ENCODE measurements around the gene BAAT.

The BAAT gene

GRCh38 chr9:101418518-101419430 lies 34.0 kb upstream of the BAAT start:
- H3K9me3 ChIP-seq (ENCODE audit: control insufficient read depth in 5 of 5, low read length in 5 of 5) = peaks cover 11 to 54% (median 37%) of the 10 kb centered on the region in 5 donors
- no peak overlapping the region for H3K9ac ChIP-seq (ENCODE audit: low read length in 5 of 5)
- no peak overlapping the region for H3K27ac ChIP-seq (ENCODE audit: low read depth, low read length)

DNA sequence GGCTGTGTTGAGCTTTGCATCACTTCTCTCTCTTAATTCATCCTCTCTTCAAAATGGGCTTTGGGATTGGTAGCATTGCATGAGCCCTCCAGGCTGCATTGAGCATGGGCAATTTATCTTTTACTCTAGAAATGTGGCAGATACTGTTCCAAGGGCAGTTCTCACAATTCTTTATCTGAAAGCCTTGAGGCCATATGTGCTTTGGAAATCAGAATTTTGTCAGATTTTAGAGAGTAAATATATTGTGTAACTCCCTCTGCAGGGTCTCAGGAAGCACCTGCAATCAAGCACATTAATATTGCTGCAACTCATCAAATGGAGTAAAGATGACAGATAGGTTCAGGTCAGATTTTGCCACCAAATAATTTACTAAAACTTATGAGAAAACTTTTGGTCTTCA lies 33.2 kb upstream of the BAAT start:
- H3K4me3 ChIP-seq (ENCODE audit: low read depth in 1 of 5, low read length in 5 of 5) = no peak overlapping the region
- no peaks in the 10 kb centered on the region for H3K27me3 ChIP-seq (ENCODE audit: control insufficient read depth in 5 of 5, insufficient read depth in 4 of 5, low read length in 5 of 5)
- peaks cover 0 to 5% (median 0%) of the 10 kb centered on the region in 5 donors for H3K36me3 ChIP-seq (ENCODE audit: control insufficient read depth in 5 of 5, insufficient read depth in 5 of 5, low read length in 5 of 5)
- H3K4me1 ChIP-seq (ENCODE audit: control insufficient read depth in 5 of 5, insufficient read depth in 5 of 5, low read length in 5 of 5) = no peaks in the 10 kb centered on the region
- peaks cover 19 to 58% (median 45%) of the 10 kb centered on the region in 5 donors for H3K9me3 ChIP-seq (ENCODE audit: control insufficient read depth in 5 of 5, low read length in 5 of 5)
- H3K27ac ChIP-seq (ENCODE audit: low read depth, low read length) = no peak overlapping the region
- no peak overlapping the region for H3K9ac ChIP-seq (ENCODE audit: low read length in 5 of 5)

More at GRCh38 chr9:101418518-101419430, 34.0 kb upstream of the BAAT start:
- Histone ChIP-seq H3K36me3 (ENCODE audit: control insufficient read depth in 5 of 5, insufficient read depth in 5 of 5, low read length in 5 of 5) (peaks cover 0 to 5% (median 0%) of the 10 kb centered on the region in 5 donors), H3K4me1 (ENCODE audit: control insufficient read depth in 5 of 5, insufficient read depth in 5 of 5, low read length in 5 of 5) (no peaks in the 10 kb centered on the region), H3K4me3 (ENCODE audit: low read depth in 1 of 5, low read length in 5 of 5) (no peak overlapping the region), H3K27me3 (ENCODE audit: control insufficient read depth in 5 of 5, insufficient read depth in 4 of 5, low read length in 5 of 5) (no peaks in the 10 kb centered on the region)

DNA sequence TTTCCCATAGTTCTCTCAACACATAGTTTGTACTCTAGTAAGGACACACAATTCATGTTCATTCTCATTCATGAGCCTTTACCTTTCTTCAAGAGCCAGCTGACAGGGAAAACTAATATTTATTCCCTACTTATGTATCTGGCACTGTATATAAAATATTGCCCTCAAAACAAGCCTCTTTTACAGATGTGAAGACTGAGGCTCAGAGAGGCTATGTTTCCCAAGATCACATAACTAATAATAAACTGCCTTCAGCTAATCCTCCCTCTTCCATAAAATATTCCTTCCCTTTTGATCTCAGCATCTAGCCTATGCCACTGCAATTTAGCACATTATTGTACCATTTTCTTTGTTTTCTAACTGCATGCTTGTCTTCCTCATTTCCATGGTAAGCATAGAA lies 32.6 kb upstream of the BAAT start:
- peaks cover 23 to 62% (median 50%) of the 10 kb centered on the region in 5 donors for H3K9me3 ChIP-seq (ENCODE audit: control insufficient read depth in 5 of 5, low read length in 5 of 5)

DNA sequence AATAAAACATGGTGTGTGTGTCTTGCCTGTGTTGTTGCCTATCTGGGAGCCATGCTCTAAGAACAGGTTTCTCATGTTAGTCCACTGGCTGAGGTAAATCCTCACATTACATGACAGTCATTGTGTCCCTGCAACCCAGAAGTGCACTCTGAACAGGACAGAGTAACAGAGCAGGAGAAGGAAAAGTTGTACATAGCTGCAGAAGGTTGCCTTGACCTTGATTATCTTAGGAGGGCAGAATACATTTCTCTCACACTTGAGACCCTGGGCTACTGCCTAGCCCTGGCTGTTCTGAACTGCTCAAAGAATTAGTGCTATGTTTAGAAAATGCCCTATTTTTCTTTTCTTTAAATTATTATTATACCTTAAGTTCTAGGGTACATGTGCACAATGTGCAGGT lies 30.8 kb upstream of the BAAT start:
- Histone ChIP-seq H3K9me3 (ENCODE audit: control insufficient read depth in 5 of 5, low read length in 5 of 5) (peaks cover 27 to 75% (median 62%) of the 10 kb centered on the region in 5 donors), H3K36me3 (ENCODE audit: control insufficient read depth in 5 of 5, insufficient read depth in 5 of 5, low read length in 5 of 5) (peaks cover 0 to 5% (median 0%) of the 10 kb centered on the region in 5 donors), H3K9ac (ENCODE audit: low read length in 5 of 5) (no peak overlapping the region), H3K4me3 (ENCODE audit: low read depth in 1 of 5, low read length in 5 of 5) (peak overlapping the region in 3 of 5 donors; percentile 15 to 37 (median 25)), H3K27ac (ENCODE audit: low read depth, low read length) (no peak overlapping the region), H3K4me1 (ENCODE audit: control insufficient read depth in 5 of 5, insufficient read depth in 5 of 5, low read length in 5 of 5) (no peaks in the 10 kb centered on the region), H3K27me3 (ENCODE audit: control insufficient read depth in 5 of 5, insufficient read depth in 4 of 5, low read length in 5 of 5) (no peaks in the 10 kb centered on the region)

More for the DNA sequence above, 32.6 kb upstream of the BAAT start:
- no peaks in the 10 kb centered on the region for H3K4me1 ChIP-seq (ENCODE audit: control insufficient read depth in 5 of 5, insufficient read depth in 5 of 5, low read length in 5 of 5)
- no peaks in the 10 kb centered on the region for H3K27me3 ChIP-seq (ENCODE audit: control insufficient read depth in 5 of 5, insufficient read depth in 4 of 5, low read length in 5 of 5)
- H3K27ac ChIP-seq (ENCODE audit: low read depth, low read length) = no peak overlapping the region
- H3K9ac ChIP-seq (ENCODE audit: low read length in 5 of 5) = no peak overlapping the region
- no peak overlapping the region for H3K4me3 ChIP-seq (ENCODE audit: low read depth in 1 of 5, low read length in 5 of 5)
- peaks cover 0 to 5% (median 0%) of the 10 kb centered on the region in 5 donors for H3K36me3 ChIP-seq (ENCODE audit: control insufficient read depth in 5 of 5, insufficient read depth in 5 of 5, low read length in 5 of 5)

GRCh38 chr9:101414839-101415238 lies 30.0 kb upstream of the BAAT start:
- Histone ChIP-seq H3K4me1 (ENCODE audit: control insufficient read depth in 5 of 5, insufficient read depth in 5 of 5, low read length in 5 of 5) (no peaks in the 10 kb centered on the region), H3K27me3 (ENCODE audit: control insufficient read depth in 5 of 5, insufficient read depth in 4 of 5, low read length in 5 of 5) (no peaks in the 10 kb centered on the region), H3K27ac (ENCODE audit: low read depth, low read length) (no peak overlapping the region), H3K9ac (ENCODE audit: low read length in 5 of 5) (no peak overlapping the region), H3K9me3 (ENCODE audit: control insufficient read depth in 5 of 5, low read length in 5 of 5) (peaks cover 34 to 78% (median 70%) of the 10 kb centered on the region in 5 donors), H3K36me3 (ENCODE audit: control insufficient read depth in 5 of 5, insufficient read depth in 5 of 5, low read length in 5 of 5) (peaks cover 0 to 9% (median 0%) of the 10 kb centered on the region in 5 donors), H3K4me3 (ENCODE audit: low read depth in 1 of 5, low read length in 5 of 5) (no peak overlapping the region)

DNA sequence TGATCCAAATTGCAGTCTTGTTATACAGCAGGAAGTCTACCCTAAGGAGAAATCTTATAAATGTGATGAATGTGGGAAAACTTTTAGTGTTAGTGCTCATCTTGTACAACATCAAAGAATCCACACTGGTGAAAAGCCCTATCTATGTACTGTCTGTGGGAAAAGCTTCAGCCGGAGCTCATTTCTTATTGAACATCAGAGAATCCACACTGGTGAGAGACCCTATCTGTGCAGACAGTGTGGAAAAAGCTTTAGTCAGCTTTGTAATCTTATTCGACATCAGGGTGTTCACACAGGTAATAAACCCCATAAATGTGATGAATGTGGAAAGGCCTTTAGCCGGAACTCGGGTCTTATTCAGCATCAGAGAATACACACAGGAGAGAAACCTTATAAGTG lies 24.3 kb upstream of the BAAT start:
- no peak overlapping the region for H3K27ac ChIP-seq (ENCODE audit: low read depth, low read length)

GRCh38 chr9:101408374-101409078 lies 23.7 kb upstream of the BAAT start:
- peaks cover 59 to 91% (median 86%) of the 10 kb centered on the region in 5 donors for H3K9me3 ChIP-seq (ENCODE audit: control insufficient read depth in 5 of 5, low read length in 5 of 5)
- H3K4me1 ChIP-seq (ENCODE audit: control insufficient read depth in 5 of 5, insufficient read depth in 5 of 5, low read length in 5 of 5) = peaks cover 0 to 9% (median 0%) of the 10 kb centered on the region in 5 donors
- peaks cover 47 to 61% (median 58%) of the 10 kb centered on the region in 5 donors for H3K36me3 ChIP-seq (ENCODE audit: control insufficient read depth in 5 of 5, insufficient read depth in 5 of 5, low read length in 5 of 5)
- peaks cover 0 to 4% (median 0%) of the 10 kb centered on the region in 5 donors for H3K27me3 ChIP-seq (ENCODE audit: control insufficient read depth in 5 of 5, insufficient read depth in 4 of 5, low read length in 5 of 5)
- H3K27ac ChIP-seq (ENCODE audit: low read depth, low read length) = no peak overlapping the region
- H3K4me3 ChIP-seq (ENCODE audit: low read depth in 1 of 5, low read length in 5 of 5) = peak overlapping the region; percentile 6 to 61 (median 41)
- peak overlapping the region in 1 of 5 donors; percentile 12 for H3K9ac ChIP-seq (ENCODE audit: low read length in 5 of 5)

More for the DNA sequence above, 24.3 kb upstream of the BAAT start:
- Histone ChIP-seq H3K27me3 (ENCODE audit: control insufficient read depth in 5 of 5, insufficient read depth in 4 of 5, low read length in 5 of 5) (peaks cover 0 to 4% (median 0%) of the 10 kb centered on the region in 5 donors), H3K9me3 (ENCODE audit: control insufficient read depth in 5 of 5, low read length in 5 of 5) (peaks cover 57 to 90% (median 85%) of the 10 kb centered on the region in 5 donors), H3K4me1 (ENCODE audit: control insufficient read depth in 5 of 5, insufficient read depth in 5 of 5, low read length in 5 of 5) (peaks cover 0 to 9% (median 0%) of the 10 kb centered on the region in 5 donors), H3K9ac (ENCODE audit: low read length in 5 of 5) (no peak overlapping the region), H3K4me3 (ENCODE audit: low read depth in 1 of 5, low read length in 5 of 5) (peak overlapping the region; percentile 6 to 61 (median 41)), H3K36me3 (ENCODE audit: control insufficient read depth in 5 of 5, insufficient read depth in 5 of 5, low read length in 5 of 5) (peaks cover 41 to 56% (median 53%) of the 10 kb centered on the region in 5 donors)

DNA sequence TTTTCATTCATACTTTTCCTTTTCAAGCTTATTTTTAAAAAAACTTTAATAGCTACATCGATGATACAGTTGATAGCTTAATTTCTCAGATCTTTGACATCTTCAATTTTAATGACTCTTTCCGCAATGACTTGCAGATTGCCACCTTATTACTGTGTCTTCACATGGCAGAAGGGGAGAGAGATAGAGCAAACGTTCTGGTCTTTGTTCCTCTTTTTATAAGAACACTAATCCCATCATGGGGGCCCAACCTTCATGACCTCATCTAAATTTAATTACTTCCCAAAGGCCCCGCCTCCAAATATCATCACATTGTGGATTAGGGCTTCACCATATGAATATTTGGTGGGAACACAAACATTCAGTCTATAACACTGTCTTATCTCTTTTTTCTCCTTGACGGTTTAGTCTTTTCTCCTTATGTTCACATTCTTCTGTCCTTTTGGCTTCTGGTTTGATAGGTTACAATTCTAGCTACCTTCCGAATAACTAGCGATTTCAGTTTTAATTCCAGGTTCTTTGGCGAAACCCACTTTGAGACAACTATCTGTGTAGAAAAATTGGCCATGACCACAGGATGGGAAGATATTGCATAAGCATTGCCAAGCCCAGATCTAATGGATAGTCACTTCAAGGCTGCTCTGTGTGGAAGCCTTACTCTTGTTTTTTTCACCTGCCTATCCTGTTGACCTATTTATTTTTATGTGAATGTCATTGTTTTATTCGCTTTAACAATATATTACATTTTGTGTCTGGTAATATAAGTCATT lies 18.9 kb upstream of the BAAT start:
- H3K36me3 ChIP-seq (ENCODE audit: control insufficient read depth in 5 of 5, insufficient read depth in 5 of 5, low read length in 5 of 5) = peaks cover 76 to 86% (median 81%) of the 10 kb centered on the region in 5 donors
- H3K9ac ChIP-seq (ENCODE audit: low read length in 5 of 5) = no peak overlapping the region
- peak overlapping the region in 4 of 5 donors; percentile 1 to 32 (median 12) for H3K4me3 ChIP-seq (ENCODE audit: low read depth in 1 of 5, low read length in 5 of 5)
- peaks cover 9 to 23% (median 17%) of the 10 kb centered on the region in 5 donors for H3K4me1 ChIP-seq (ENCODE audit: control insufficient read depth in 5 of 5, insufficient read depth in 5 of 5, low read length in 5 of 5)
- H3K27ac ChIP-seq (ENCODE audit: low read depth, low read length) = no peak overlapping the region
- peaks cover 32 to 57% (median 49%) of the 10 kb centered on the region in 5 donors for H3K9me3 ChIP-seq (ENCODE audit: control insufficient read depth in 5 of 5, low read length in 5 of 5)
- peaks cover 0 to 2% (median 0%) of the 10 kb centered on the region in 5 donors for H3K27me3 ChIP-seq (ENCODE audit: control insufficient read depth in 5 of 5, insufficient read depth in 4 of 5, low read length in 5 of 5)

GRCh38 chr9:101400120-101400519 lies 15.3 kb upstream of the BAAT start:
- H3K4me1 ChIP-seq (ENCODE audit: control insufficient read depth in 5 of 5, insufficient read depth in 5 of 5, low read length in 5 of 5) = peaks cover 6 to 34% (median 31%) of the 10 kb centered on the region in 5 donors
- H3K27me3 ChIP-seq (ENCODE audit: control insufficient read depth in 5 of 5, insufficient read depth in 4 of 5, low read length in 5 of 5) = no peaks in the 10 kb centered on the region
- H3K27ac ChIP-seq (ENCODE audit: low read depth, low read length) = peak overlapping the region; percentile 92
- H3K36me3 ChIP-seq (ENCODE audit: control insufficient read depth in 5 of 5, insufficient read depth in 5 of 5, low read length in 5 of 5) = peaks cover 47 to 52% (median 48%) of the 10 kb centered on the region in 5 donors
- peaks cover 11 to 22% (median 15%) of the 10 kb centered on the region in 5 donors for H3K9me3 ChIP-seq (ENCODE audit: control insufficient read depth in 5 of 5, low read length in 5 of 5)
- peak overlapping the region; percentile 22 to 98 (median 96) for H3K9ac ChIP-seq (ENCODE audit: low read length in 5 of 5)
- H3K4me3 ChIP-seq (ENCODE audit: low read depth in 1 of 5, low read length in 5 of 5) = peak overlapping the region; percentile 73 to 93 (median 86)

Measured in subcutaneous abdominal adipose tissue (tissue), 5 donors.